Breast epithelium (tissue), 4 donors: Measurements from ENCODE around the gene RPS21. TPM values are rescaled to one million over a fixed set of nuclear protein-coding genes. Genes with fewer than 3 reads are reported as not detected.

Experiments
- DNase-seq, 2 donors: peaks; one replicate each; pipeline ENCODE4 v3.0.0-alpha.2; 2019; ENCODE audit warnings: low spot score in 2 of 2
- H3K27ac ChIP-seq, 2 donors: fragments of 200-600 bp; sonication (generic) in 1 of 2; one replicate each; pipeline ENCODE4 v1.5.1; 2016 to 2019; ENCODE audit warnings: mild to moderate bottlenecking in 1 of 2
- H3K27me3 ChIP-seq, 2 donors: fragments of 200-600 bp; sonication (generic) in 1 of 2; one replicate each; pipeline versions ENCODE4 v1.5.1 to v1.6.0; 2017 to 2019; ENCODE audit warnings: control low read depth in 1 of 2, mild to moderate bottlenecking in 1 of 2
- H3K36me3 ChIP-seq: fragments of 200-600 bp; one replicate; pipeline ENCODE4 v1.5.1; 2019
- H3K4me1 ChIP-seq, 2 donors: fragments of 200-600 bp; sonication (generic); one replicate each; pipeline ENCODE4 v1.5.1; 2016 to 2019; ENCODE audit warnings: control low read depth in 1 of 2
- H3K4me3 ChIP-seq, 3 donors: fragments of 200-600 bp; sonication (generic); 1 replicate in 2 of 3; 2 replicates in 1 of 3; pipeline ENCODE4 v1.5.1; 2016 to 2019; ENCODE audit warnings: mild to moderate bottlenecking in 3 of 3, moderate library complexity in 2 of 3
- H3K9me3 ChIP-seq, 2 donors: fragments of 200-600 bp; sonication (generic) in 1 of 2; one replicate each; pipeline ENCODE4 v1.5.1; 2016 to 2019; ENCODE audit warnings: control low read depth in 1 of 2
- CTCF ChIP-seq, 3 donors: fragments of 450-650 bp; IDR thresholded peaks; one replicate each; pipeline ENCODE4 v1.5.1; 2016 to 2017; ENCODE audit warnings: antibody characterized with exemption in 3 of 3, mild to moderate bottlenecking in 3 of 3, moderate library complexity in 3 of 3
- POLR2A ChIP-seq: fragments of 450-650 bp; IDR thresholded peaks from one replicate; pipeline ENCODE4 v1.6.1; 2016; ENCODE audit warnings: antibody characterized with exemption, mild to moderate bottlenecking, moderate library complexity
- POLR2AphosphoS5 ChIP-seq, 3 donors: sonication (generic); formaldehyde crosslinking; IDR thresholded peaks; one replicate each; pipeline ENCODE4 v1.6.1; 2017; ENCODE audit warnings: antibody characterized with exemption in 3 of 3
- intact Hi-C: fragments of 100-400 bp; cut with DNase I; formaldehyde crosslinking; loops from one replicate; pipeline ENCODE4 v1.15.1; 2023; ENCODE audit warnings: low total_unique reads
- total RNA-seq, 3 donors: library from RNA; depleted of rRNA; stranded (reverse); fragments of >200 nt; gene quantifications; one replicate each; pipeline ENCODE4 v1.1.0, GENCODE V29; 2016

The RPS21 gene
- total RNA-seq, 3 donors from 2014 or later: 1,723 to 3,116 (median 2,974) TPM

- Histone ChIP-seq H3K9me3 (no peaks in the 10 kb centered on the region), H3K36me3 (no peaks in the 10 kb centered on the region), H3K27me3 (no peaks in the 10 kb centered on the region), H3K4me1 (peaks cover 0 to 13% of the 10 kb centered on the region in 2 donors), H3K27ac (no peak overlapping the region), H3K4me3 (no peak overlapping the region)
- intact Hi-C loops: loop anchor here (5.0 kb wide), 1 partner anchor 87 kb away; the partner anchor contains the start of gene ADRM1
- no peak for DNase-seq
- TF ChIP-seq POLR2AphosphoS5 (IDR thresholded peaks at IDR 0.05) (no peak), POLR2A (no peak)
Observed at GRCh38 chr20:62389601-62390087, 2.7 kb downstream of the RPS21 start.

- no peak for DNase-seq
- H3K27ac ChIP-seq: no peak overlapping the region
- intact Hi-C loops: no loop called here
- H3K9me3 ChIP-seq: no peaks in the 10 kb centered on the region
- no peaks in the 10 kb centered on the region for H3K36me3 ChIP-seq
- H3K4me1 ChIP-seq: peaks cover 0 to 13% of the 10 kb centered on the region in 2 donors
- H3K4me3 ChIP-seq: no peak overlapping the region
- TF ChIP-seq CTCF (IDR thresholded peaks at IDR 0.05) (no peak), POLR2AphosphoS5 (IDR thresholded peaks at IDR 0.05) (no peak), POLR2A (no peak)
- H3K27me3 ChIP-seq: no peaks in the 10 kb centered on the region
Observed at GRCh38 chr20:62390317-62391164, 3.6 kb downstream of the RPS21 start.

GRCh38 chr20:62391165-62392076, 4.5 kb downstream of the RPS21 start:
- intact Hi-C loops: no loop called here
- H3K4me3 ChIP-seq: no peak overlapping the region

GRCh38 chr20:62392077-62392418, 5.1 kb downstream of the RPS21 start:
- intact Hi-C loops: no loop called here
- peaks cover 0 to 10% of the 10 kb centered on the region in 2 donors for H3K4me1 ChIP-seq
- H3K36me3 ChIP-seq: no peaks in the 10 kb centered on the region
- H3K4me3 ChIP-seq: no peak overlapping the region
- TF ChIP-seq CTCF (IDR thresholded peaks at IDR 0.05): no peak
- no peak for TF ChIP-seq POLR2A
- no peak for TF ChIP-seq POLR2AphosphoS5 (IDR thresholded peaks at IDR 0.05)
- H3K27ac ChIP-seq: no peak overlapping the region
- no peaks in the 10 kb centered on the region for H3K27me3 ChIP-seq
- no peak for DNase-seq
- H3K9me3 ChIP-seq: no peaks in the 10 kb centered on the region

More at GRCh38 chr20:62391165-62392076, 4.5 kb downstream of the RPS21 start:
- TF ChIP-seq POLR2A (no peak), POLR2AphosphoS5 (IDR thresholded peaks at IDR 0.05) (no peak), CTCF (IDR thresholded peaks at IDR 0.05) (no peak)
- Histone ChIP-seq H3K36me3 (no peaks in the 10 kb centered on the region), H3K27me3 (no peaks in the 10 kb centered on the region), H3K9me3 (no peaks in the 10 kb centered on the region), H3K4me1 (peaks cover 0 to 10% of the 10 kb centered on the region in 2 donors), H3K27ac (no peak overlapping the region)
- DNase-seq: no peak

GRCh38 chr20:62392621-62393334, 5.9 kb downstream of the RPS21 start:
- Histone ChIP-seq H3K4me1 (peaks cover 0 to 7% of the 10 kb centered on the region in 2 donors), H3K36me3 (no peaks in the 10 kb centered on the region), H3K4me3 (no peak overlapping the region), H3K9me3 (no peaks in the 10 kb centered on the region), H3K27ac (no peak overlapping the region), H3K27me3 (no peaks in the 10 kb centered on the region)
- DNase-seq: no peak
- intact Hi-C loops: no loop called here
- TF ChIP-seq POLR2AphosphoS5 (IDR thresholded peaks at IDR 0.05) (no peak), POLR2A (no peak), CTCF (IDR thresholded peaks at IDR 0.05) (no peak)
